Measurements from ENCODE around the gene HECA.
A peak's percentile ranks its signal among the peaks of the same experiment; 100 is the strongest.
"Not testable (repeated sequence)": the region's sequence is repeated elsewhere in the genome, so short reads cannot be mapped to it uniquely, and the experiment has no call there.

The HECA gene

DNA sequence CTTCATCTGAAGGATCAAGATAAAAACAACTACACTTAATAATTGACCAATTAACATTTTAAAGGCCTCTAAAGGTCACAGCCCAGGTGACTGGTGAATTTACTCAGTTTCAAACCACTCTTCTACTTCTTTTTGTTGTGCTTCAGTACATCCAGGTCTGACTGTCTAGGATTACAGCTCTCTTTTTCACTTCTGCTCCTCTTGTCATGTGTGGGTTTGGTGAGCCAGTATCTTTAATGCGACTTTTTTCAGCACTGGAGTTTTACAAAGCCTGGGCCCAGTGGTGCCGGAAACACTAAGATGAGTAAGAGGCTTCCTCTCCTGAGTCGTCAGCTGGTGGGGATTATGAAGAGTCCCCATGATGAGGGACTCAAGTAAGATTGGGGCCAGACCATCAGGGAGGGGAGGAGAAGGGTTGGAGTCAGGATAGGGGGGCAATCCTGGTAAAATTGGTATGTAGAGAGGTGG is 27.0 kb downstream of the HECA start:
- DNase-seq: no peak

- no peak for DNase-seq
Observed at GRCh38 chr6:139164001-139164400, 29.1 kb downstream of the HECA start.

- no peak for DNase-seq
Observed at GRCh38 chr6:139165324-139165723, 30.4 kb downstream of the HECA start.

DNA sequence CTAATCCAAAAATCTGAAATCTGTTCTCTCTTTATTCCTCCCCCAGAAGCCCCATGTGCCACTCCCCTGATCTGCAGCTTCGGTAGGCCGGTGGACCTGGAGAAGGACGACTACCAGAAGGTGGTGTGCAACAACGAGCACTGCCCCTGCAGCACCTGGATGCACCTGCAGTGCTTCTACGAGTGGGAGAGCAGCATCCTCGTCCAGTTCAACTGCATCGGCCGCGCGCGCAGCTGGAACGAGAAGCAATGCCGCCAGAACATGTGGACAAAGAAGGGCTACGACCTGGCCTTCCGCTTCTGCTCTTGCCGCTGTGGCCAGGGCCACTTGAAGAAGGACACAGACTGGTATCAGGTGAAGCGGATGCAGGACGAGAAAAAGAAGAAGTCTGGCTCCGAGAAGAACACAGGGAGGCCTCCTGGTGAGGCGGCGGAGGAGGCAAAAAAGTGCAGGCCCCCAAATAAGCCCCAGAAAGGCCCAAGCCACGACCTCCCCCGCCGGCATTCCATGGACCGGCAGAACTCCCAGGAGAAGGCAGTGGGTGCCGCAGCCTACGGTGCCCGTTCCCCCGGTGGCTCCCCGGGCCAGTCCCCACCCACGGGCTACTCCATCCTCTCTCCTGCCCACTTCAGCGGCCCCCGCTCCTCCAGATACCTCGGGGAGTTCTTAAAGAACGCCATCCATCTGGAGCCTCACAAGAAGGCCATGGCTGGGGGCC is 31.5 kb downstream of the HECA start:
- DNase-seq: no peak

DNA sequence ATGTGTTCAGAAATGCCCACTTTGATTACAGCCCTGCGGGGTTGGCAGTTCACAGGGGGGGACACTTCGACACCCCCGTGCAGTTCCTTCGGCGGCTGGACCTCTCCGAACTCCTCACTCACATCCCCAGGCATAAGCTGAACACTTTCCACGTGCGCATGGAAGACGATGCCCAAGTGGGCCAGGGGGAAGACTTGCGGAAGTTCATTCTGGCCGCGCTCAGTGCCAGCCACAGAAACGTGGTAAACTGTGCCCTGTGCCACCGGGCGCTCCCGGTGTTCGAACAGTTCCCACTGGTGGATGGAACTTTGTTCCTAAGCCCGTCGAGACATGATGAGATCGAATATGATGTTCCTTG is 32.1 kb downstream of the HECA start:
- no peak for DNase-seq

- DNase-seq: no peak
Observed at GRCh38 chr6:139172151-139172550, 37.3 kb downstream of the HECA start.

- no peak for DNase-seq
Observed at GRCh38 chr6:139172567-139172966, 37.7 kb downstream of the HECA start.

DNA sequence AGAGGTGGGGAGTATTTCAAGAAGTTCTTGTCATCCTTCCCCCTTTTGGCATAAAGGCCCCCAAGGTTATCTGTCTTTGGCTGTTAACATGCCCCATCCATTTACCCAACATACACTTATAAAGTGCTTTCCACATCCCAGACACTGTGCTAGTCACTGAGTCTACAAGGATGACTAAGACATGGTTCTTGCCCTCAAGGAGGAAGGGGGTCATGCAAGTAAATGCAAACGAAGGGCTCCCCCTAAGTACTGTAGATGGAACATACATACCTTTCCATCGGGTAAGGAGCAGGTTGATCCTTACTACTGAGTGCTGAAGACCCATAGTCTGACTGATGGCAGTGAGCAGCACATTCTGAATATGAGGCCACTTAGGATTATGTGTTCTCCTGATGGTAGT is 38.3 kb downstream of the HECA start:
- DNase-seq: no peak

DNA sequence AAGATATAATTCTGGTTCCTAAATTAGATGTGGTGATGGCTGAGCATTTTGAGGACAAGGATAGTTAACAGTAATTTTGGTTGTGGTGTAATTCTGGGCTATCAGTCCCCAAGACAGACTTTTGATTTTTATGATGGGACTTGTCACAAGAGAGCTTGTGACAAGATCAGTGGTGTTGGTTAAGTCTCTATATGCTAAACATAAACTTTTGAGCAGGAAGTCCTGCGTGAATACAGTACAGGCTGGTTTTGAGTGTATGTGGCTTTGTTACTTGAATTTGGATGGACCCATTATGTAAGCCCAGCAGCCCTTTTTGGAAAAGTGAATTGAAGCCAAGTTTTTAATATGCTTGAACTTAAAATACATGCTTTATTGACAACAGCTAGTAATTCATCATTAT is 38.9 kb downstream of the HECA start:
- no peak for DNase-seq

GRCh38 chr6:139174961-139175360 is 40.1 kb downstream of the HECA start:
- DNase-seq: no peak

DNA sequence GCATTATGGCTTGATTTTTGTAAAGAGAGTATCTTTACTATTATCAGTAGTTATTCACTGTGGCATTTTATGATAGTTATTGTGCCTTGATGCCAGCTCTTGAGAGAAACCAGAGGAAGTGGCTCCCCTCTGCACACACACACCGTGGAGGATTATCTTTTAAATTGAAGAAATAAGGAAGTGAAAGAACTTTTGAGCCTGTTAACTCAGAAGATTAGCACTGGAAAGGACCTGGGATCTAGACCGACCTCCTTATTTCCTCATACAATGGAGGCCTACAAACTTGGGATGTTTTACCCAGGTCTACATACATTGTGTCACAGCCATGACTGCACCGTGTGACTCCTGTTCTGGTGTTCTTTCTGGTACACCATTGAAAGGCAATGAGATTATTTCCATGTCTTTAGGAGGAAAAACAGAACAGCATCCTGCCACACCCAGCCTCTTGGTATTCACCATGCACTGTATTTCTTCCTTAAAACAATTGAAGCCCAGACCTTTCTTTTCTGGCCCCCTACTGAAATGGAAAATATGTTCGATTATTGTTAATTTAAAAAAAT is 40.6 kb downstream of the HECA start:
- no peak for DNase-seq

DNA sequence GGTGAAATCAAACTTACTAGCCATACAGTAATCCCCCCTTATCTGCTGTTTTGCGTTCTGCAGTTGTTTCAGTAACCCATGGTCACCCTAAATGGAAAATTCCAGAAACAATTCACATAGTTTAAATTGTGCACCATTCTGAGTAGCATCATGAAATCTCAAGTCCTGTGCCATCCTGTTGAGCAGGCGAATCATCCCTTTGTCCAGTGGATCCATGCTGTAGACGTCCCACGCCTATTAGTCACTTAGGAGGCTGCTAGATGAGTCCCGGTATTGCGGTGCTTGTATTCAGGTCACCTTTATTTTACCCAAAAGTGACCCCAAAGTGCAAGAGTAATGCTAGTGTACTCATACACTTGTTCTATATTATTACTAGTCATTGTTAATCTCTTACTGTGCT is 46.4 kb downstream of the HECA start:
- DNase-seq: no peak

- no peak for DNase-seq
Observed at GRCh38 chr6:139184047-139184446, 49.2 kb downstream of the HECA start.

- DNase-seq: no peak
Observed at GRCh38 chr6:139184459-139184858, 49.6 kb downstream of the HECA start.

- DNase-seq: no peak
Observed at GRCh38 chr6:139186242-139186641, 51.4 kb downstream of the HECA start.

DNA sequence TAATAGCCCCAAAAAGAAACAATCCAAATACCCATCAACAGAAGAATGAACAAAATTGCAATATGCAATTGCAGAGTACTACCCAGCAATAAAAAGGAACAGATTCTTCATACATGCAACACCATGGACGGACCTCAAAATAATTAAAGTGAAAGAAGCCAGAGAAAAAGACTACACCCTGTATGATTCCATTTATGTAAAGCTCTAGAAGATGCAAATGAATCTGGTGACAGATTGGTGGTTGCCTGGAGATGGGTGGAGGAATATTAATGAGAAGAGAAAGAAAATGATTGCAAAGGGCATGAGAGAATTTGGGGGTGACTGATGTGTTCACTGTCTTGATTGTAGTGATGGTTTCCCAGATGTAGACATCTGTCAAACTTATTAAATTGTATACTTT is 51.8 kb downstream of the HECA start:
- DNase-seq: no peak

DNA sequence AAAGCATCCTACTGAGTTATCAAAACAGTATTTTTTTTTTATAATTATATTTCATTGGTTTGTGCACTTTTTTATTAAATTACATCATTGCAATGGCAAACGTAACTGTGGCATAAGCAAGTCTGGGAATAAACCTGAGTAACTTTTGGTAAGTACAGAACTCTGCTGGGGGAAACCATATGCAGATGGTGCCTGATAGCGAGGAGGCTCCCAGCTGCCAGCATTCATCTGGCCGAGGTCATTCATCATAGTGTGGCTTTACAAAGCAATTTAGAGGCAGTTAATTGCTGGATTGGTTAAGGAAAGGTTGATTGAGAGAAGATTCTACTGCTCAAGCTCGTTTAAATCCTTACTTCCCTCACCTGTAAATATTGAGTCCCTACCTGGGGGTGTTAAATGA is 52.6 kb downstream of the HECA start:
- peak; percentile 7 to 68 for DNase-seq

GRCh38 chr6:139189665-139190064 is 54.8 kb downstream of the HECA start:
- no peak for DNase-seq

- no peak for DNase-seq
Observed at GRCh38 chr6:139194740-139195139, 59.9 kb downstream of the HECA start.

DNA sequence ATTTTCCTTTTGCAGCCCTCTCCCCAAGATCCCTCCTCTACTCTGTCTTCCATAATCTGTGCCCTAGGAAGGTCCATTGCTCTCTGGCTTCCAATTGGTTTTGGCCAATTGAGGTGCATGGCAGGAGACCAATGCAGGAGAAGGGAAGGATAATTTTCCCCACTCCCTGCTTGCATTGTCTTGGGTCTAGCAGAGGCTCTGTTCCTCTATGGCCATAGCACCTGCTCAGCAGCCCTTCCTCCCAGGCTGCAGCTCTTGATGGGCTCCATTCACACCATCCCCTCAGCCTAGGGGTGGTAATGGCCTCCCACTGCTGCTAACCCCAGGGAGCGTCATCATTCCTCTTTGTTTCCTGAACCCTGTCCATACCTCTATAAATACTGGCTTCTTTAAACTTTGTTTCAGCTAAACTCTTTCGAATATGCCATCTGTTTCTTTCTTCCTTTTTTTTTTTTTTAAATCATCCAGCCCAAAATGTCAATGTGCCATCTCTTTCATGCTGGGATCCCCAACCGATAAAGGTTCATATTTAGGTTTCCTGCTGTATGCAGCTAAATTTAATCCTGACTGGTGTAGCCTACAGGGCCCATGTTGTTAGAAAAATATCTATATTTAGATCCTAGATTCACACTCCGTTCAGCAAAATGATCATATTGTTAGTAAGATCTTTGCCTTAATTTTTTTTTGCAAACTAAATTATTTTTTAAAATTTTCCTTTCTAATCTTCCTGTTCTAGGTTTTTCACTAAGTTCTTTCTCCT is 63.8 kb downstream of the HECA start:
- peak; percentile 2 to 61 for DNase-seq

DNA sequence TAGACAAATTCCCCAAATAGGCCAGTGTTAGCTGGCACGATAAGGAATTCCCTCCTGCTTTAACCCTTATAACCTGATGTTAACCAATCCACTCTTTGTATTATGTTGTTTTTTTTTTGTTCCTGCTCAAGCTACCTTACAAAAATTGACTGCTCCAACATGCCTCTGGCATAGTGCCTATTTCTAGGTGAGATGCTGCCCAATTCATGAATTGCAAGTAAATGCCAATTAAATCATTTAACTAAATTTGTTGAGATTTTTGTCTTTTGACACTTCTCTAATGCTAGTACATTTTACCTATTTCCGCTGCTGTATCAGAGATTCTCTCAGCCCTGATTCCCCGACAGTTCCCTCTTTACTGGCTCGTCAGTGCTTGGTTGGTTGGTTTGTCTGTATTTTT is 66.5 kb downstream of the HECA start:
- DNase-seq: no peak

- no peak for DNase-seq
Observed at GRCh38 chr6:139204978-139205377, 70.1 kb downstream of the HECA start.

- DNase-seq: no peak
Observed at GRCh38 chr6:139205843-139206242, 71.0 kb downstream of the HECA start.

GRCh38 chr6:139210766-139211165 is 75.9 kb downstream of the HECA start:
- not testable (repeated sequence) for DNase-seq
